Gastroesophageal sphincter (tissue), 4 donors: ENCODE measurements around the gene GPR87. TPM values are rescaled to one million over a fixed set of nuclear protein-coding genes. Genes with fewer than 3 reads are reported as not detected.

ENCODE experiments used
- ATAC-seq: fragments of 150-250 bp; one replicate; pipeline ENCODE4 v1.9.1; 2016; ENCODE audit warnings: mild to moderate bottlenecking, moderate library complexity
- H3K27ac ChIP-seq, 4 donors: fragments of 200-600 bp; sonication (generic) in 3 of 4; 1 replicate in 3 of 4; 2 replicates in 1 of 4; pipeline ENCODE4 v1.5.1; 2016 to 2019
- H3K27me3 ChIP-seq: fragments of 200-600 bp; sonication (generic); one replicate; pipeline ENCODE4 v1.5.1; 2019
- H3K36me3 ChIP-seq, 2 donors: fragments of 200-600 bp; sonication (generic); one replicate each; pipeline ENCODE4 v1.5.1; 2019; ENCODE audit warnings: control low read depth in 1 of 2
- H3K4me1 ChIP-seq, 3 donors: fragments of 200-600 bp; sonication (generic); 1 replicate in 2 of 3; 2 replicates in 1 of 3; pipeline ENCODE4 v1.5.1; 2016 to 2019; ENCODE audit warnings: control low read depth in 2 of 3
- H3K4me3 ChIP-seq, 2 donors: fragments of 200-600 bp; sonication (generic); one replicate each; pipeline ENCODE4 v1.5.1; 2019; ENCODE audit warnings: mild to moderate bottlenecking in 1 of 2, moderate library complexity in 1 of 2
- H3K9me3 ChIP-seq, 3 donors: fragments of 200-600 bp; sonication (generic); one replicate each; pipeline ENCODE4 v1.5.1; 2017 to 2019; ENCODE audit warnings: control low read depth in 2 of 3
- EP300 ChIP-seq: sonication (generic); formaldehyde crosslinking; IDR thresholded peaks from one replicate; pipeline ENCODE4 v1.6.1; 2017; ENCODE audit warnings: antibody characterized with exemption, mild to moderate bottlenecking
- POLR2A ChIP-seq, 2 donors: fragments of 450-650 bp; IDR thresholded peaks; one replicate each; pipeline ENCODE4 v1.6.1; 2017; ENCODE audit warnings: antibody characterized with exemption in 2 of 2, mild to moderate bottlenecking in 2 of 2, moderate library complexity in 1 of 2
- POLR2AphosphoS5 ChIP-seq: sonication (generic); formaldehyde crosslinking; IDR thresholded peaks from one replicate; pipeline ENCODE4 v1.6.1; 2017; ENCODE audit warnings: antibody characterized with exemption
- WGBS, 2 donors: methylation state at CpG; one replicate each; pipeline ENCODE4 v1.1.5; 2018; ENCODE audit warnings: low coverage in 1 of 2; 5-methylcytosine and 5-hydroxymethylcytosine counted together
- total RNA-seq, 4 donors: library from RNA; depleted of rRNA; stranded (reverse); fragments of >200 nt; gene quantifications; one replicate each; pipeline ENCODE4 v1.1.0, GENCODE V29; 2016
- TF ChIP-seq, protein P1 (sequence below), 4 experiments: fragments of 200-600 bp in 2 of 4; fragments of 450-650 bp in 2 of 4; sonication (generic) in 1 of 4; IDR thresholded peaks; one replicate each; pipeline ENCODE4 v1.5.1; 2017 to 2019; ENCODE audit warnings: antibody characterized with exemption in 4 of 4, mild to moderate bottlenecking in 2 of 4, moderate library complexity in 2 of 4

The GPR87 gene
- total RNA-seq, 4 donors from 2014 or later = 3.5 TPM; not detected in 3

DNA sequence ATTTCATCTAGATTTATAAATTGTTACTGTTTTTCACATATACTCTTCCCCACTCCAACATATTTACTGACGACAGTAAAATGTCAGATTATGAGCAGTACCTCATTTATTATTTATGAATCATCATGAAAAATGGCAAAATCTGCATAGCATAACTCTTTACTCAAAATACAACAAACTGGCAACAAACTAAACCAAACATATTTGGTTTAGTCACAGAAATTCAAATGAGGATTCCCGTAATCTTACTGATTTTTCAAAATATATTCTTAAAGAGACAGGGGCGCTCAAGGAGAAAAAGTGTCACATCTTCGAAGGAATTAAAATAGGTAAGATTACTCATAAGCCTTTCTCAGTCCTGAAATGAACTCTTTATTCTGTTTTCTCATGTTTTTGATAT is 3.0 kb upstream of the GPR87 start:
- no peaks in the 10 kb centered on the region for H3K27me3 ChIP-seq
- ATAC-seq = no peak
- H3K9me3 ChIP-seq = no peaks in the 10 kb centered on the region
- H3K4me3 ChIP-seq = no peak overlapping the region
- 78 to 87% methylated on average over 4 of the region's 4 CpGs for WGBS, 2 donors
- H3K36me3 ChIP-seq = no peaks in the 10 kb centered on the region
- no peaks in the 10 kb centered on the region for H3K4me1 ChIP-seq
- no peak for TF ChIP-seq POLR2AphosphoS5
- TF ChIP-seq EP300 = no peak
- TF ChIP-seq POLR2A (IDR thresholded peaks at IDR 0.05) = no peak
- TF ChIP-seq, protein P1, sequence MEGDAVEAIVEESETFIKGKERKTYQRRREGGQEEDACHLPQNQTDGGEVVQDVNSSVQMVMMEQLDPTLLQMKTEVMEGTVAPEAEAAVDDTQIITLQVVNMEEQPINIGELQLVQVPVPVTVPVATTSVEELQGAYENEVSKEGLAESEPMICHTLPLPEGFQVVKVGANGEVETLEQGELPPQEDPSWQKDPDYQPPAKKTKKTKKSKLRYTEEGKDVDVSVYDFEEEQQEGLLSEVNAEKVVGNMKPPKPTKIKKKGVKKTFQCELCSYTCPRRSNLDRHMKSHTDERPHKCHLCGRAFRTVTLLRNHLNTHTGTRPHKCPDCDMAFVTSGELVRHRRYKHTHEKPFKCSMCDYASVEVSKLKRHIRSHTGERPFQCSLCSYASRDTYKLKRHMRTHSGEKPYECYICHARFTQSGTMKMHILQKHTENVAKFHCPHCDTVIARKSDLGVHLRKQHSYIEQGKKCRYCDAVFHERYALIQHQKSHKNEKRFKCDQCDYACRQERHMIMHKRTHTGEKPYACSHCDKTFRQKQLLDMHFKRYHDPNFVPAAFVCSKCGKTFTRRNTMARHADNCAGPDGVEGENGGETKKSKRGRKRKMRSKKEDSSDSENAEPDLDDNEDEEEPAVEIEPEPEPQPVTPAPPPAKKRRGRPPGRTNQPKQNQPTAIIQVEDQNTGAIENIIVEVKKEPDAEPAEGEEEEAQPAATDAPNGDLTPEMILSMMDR (IDR thresholded peaks at IDR 0.05) = no peak
- H3K27ac ChIP-seq = no peak overlapping the region

DNA sequence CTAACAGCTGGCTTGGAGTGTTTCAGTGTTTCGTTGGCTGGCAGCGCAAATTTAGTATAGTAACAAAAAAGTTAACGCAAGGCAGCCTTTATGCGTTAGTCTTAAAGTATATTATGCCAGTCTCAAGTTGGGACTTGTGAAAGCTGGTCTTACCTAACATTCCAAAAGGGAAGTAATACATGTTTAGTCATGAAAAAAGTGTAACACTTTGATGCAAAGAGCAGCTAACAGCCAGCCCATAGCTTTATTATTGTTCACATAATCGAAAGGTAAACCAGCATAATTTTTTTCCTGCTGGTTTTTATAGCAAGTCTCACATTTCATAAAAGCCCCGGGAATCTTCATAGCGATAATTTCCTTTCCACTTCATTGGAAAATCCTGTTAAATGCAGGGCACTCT is 2.4 kb upstream of the GPR87 start:
- H3K9me3 ChIP-seq = no peaks in the 10 kb centered on the region
- H3K27me3 ChIP-seq = no peaks in the 10 kb centered on the region
- H3K4me3 ChIP-seq = no peak overlapping the region
- no peaks in the 10 kb centered on the region for H3K4me1 ChIP-seq
- ATAC-seq = no peak
- TF ChIP-seq, protein P1 (IDR thresholded peaks at IDR 0.05) = no peak
- TF ChIP-seq POLR2AphosphoS5 = no peak
- TF ChIP-seq EP300 = no peak
- TF ChIP-seq POLR2A (IDR thresholded peaks at IDR 0.05) = no peak
- 85 to 94% methylated on average over 3 to 6 of the region's 7 CpGs for WGBS, 2 donors
- H3K27ac ChIP-seq = no peak overlapping the region
- no peaks in the 10 kb centered on the region for H3K36me3 ChIP-seq

DNA sequence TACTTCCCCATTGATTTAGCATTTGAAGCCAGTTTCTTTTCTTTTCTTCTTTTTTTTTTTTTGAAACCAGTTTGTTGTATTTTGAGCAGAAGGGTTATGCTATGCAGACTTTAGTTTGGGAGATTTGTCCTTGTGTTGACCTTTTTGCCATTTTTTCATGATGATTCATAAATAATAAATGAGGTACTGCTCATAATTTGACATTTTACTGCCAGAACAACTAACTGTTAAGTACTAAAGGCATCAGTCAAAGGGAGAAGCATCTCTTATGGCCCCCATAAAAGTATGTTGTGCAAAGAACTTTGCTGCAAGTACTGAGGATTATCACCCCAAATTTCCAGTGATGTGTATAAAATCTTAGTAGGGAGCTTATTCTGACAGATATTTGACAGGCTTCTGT is 1.7 kb upstream of the GPR87 start:
- no peak overlapping the region for H3K27ac ChIP-seq
- H3K27me3 ChIP-seq = no peaks in the 10 kb centered on the region
- no peak for ATAC-seq
- TF ChIP-seq POLR2A (IDR thresholded peaks at IDR 0.05) (no peak), EP300 (no peak), POLR2AphosphoS5 (no peak)
- H3K4me3 ChIP-seq = no peak overlapping the region
- no peaks in the 10 kb centered on the region for H3K4me1 ChIP-seq
- H3K36me3 ChIP-seq = no peaks in the 10 kb centered on the region
- no peaks in the 10 kb centered on the region for H3K9me3 ChIP-seq

DNA sequence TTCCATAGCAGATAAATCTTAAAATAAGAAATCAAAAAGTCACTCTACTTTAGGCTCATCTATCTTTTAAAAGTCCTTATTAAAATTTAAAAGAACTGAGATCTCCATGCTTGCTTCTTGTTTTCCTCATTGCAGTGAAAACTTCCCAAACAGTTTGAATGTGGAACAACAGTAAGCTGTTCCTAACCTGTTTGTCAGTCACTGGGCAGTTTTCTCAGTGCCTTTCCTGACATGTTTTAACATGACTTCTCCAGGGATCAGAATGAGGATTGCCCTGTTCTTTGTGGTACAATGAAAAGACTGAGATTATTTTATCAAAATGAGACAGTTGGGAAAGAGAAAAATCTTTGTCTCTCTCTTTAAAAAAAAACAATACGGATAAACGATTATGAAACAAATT is 774 bp downstream of the GPR87 start:
- H3K9me3 ChIP-seq = no peaks in the 10 kb centered on the region
- no peaks in the 10 kb centered on the region for H3K27me3 ChIP-seq
- no peak for ATAC-seq
- no peak overlapping the region for H3K4me3 ChIP-seq
- H3K27ac ChIP-seq = no peak overlapping the region
- no peak for TF ChIP-seq POLR2AphosphoS5
- no peak for TF ChIP-seq POLR2A (IDR thresholded peaks at IDR 0.05)
- TF ChIP-seq, protein P1 (IDR thresholded peaks at IDR 0.05) = no peak
- no peak for TF ChIP-seq EP300
- H3K36me3 ChIP-seq = no peaks in the 10 kb centered on the region
- 90 to 93% methylated on average over 2 of the region's 2 CpGs for WGBS, 2 donors
- no peaks in the 10 kb centered on the region for H3K4me1 ChIP-seq

DNA sequence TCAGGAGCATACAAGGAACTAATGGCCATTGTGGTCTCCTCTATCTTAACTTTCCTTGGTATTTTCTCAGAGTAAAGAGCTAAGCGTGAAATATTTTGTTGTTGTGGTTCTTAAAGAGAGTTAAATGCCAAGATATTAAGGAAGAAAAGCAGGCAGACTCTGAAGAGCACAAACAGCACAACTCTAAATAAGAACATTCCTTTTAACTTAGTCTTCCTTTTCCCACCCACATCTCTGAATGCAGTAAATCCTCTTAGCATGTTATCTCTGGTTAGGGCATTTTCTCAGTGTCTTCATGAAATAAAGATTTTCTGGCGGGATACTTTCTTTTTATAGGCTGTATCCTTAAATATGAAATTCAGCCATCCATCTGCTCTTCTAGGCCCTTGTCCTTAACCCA is 1.5 kb downstream of the GPR87 start:
- H3K27me3 ChIP-seq = no peaks in the 10 kb centered on the region
- no peaks in the 10 kb centered on the region for H3K36me3 ChIP-seq
- no peak for ATAC-seq
- WGBS, 2 donors = 85 to 92% methylated on average over 2 of the region's 2 CpGs
- TF ChIP-seq, protein P1 (IDR thresholded peaks at IDR 0.05) = no peak
- no peak for TF ChIP-seq POLR2AphosphoS5
- no peak for TF ChIP-seq EP300
- TF ChIP-seq POLR2A (IDR thresholded peaks at IDR 0.05) = no peak
- H3K9me3 ChIP-seq = no peaks in the 10 kb centered on the region
- H3K4me3 ChIP-seq = no peak overlapping the region
- H3K4me1 ChIP-seq = no peaks in the 10 kb centered on the region
- no peak overlapping the region for H3K27ac ChIP-seq
